SK-N-SH treated with all-trans-retinoic acid at 6 μM for 48 hours (cell line): Measurements from ENCODE around the gene FRMD1.

Experiments used
- ATAC-seq: fragments of 200-7000 bp; cut with Tn5 transposase; 3 replicates; pipeline ENCODE4 v1.9.1; 2020; ENCODE audit warnings: mild to moderate bottlenecking, moderate library complexity
- ARNTL ChIP-seq: fragments of 450-650 bp; formaldehyde crosslinking; IDR thresholded peaks from 2 replicates; pipeline ENCODE4 v1.5.0; 2020; ENCODE audit warnings: low read depth, mild to moderate bottlenecking, moderate library complexity, borderline replicate concordance
- BACH2 ChIP-seq: fragments of 250-450 bp; sonication (Bioruptor Pico); IDR thresholded peaks from 2 replicates; pipeline ENCODE4 v1.9.0; 2021; ENCODE audit warnings: mild to moderate bottlenecking, borderline replicate concordance
- CSDC2 ChIP-seq: fragments of 250-450 bp; sonication (Bioruptor Pico); IDR thresholded peaks from 2 replicates; pipeline ENCODE4 v1.5.0; 2020; ENCODE audit warnings: mild to moderate bottlenecking, moderate library complexity
- ESRRG ChIP-seq: fragments of 250-450 bp; sonication (Bioruptor Pico); IDR thresholded peaks from 2 replicates; pipeline ENCODE4 v1.6.1; 2021; ENCODE audit warnings: mild to moderate bottlenecking
- GLIS3 ChIP-seq: fragments of 250-450 bp; sonication (Bioruptor Pico); IDR thresholded peaks from 2 replicates; pipeline ENCODE4 v1.5.0; 2020; ENCODE audit warnings: mild to moderate bottlenecking, moderate library complexity
- PPARA ChIP-seq: fragments of 250-450 bp; sonication (Bioruptor Pico); IDR thresholded peaks from 2 replicates; pipeline ENCODE4 v1.5.0; 2020; ENCODE audit warnings: mild to moderate bottlenecking, borderline replicate concordance
- RARB ChIP-seq: fragments of 250-450 bp; sonication (Bioruptor Pico); IDR thresholded peaks from 2 replicates; pipeline ENCODE4 v1.8.0; 2021; ENCODE audit warnings: mild to moderate bottlenecking, moderate library complexity
- SNAI2 ChIP-seq: fragments of 250-450 bp; sonication (Bioruptor Pico); IDR thresholded peaks from 2 replicates; pipeline ENCODE4 v1.5.0; 2020; ENCODE audit warnings: mild to moderate bottlenecking, moderate library complexity
- TOX ChIP-seq: fragments of 250-450 bp; sonication (Bioruptor Pico); IDR thresholded peaks from 2 replicates; pipeline ENCODE4 v1.8.0; 2021; ENCODE audit warnings: mild to moderate bottlenecking, moderate library complexity, borderline replicate concordance
- ZC3H10 ChIP-seq: fragments of 250-450 bp; sonication (Bioruptor Pico); IDR thresholded peaks from 2 replicates; pipeline ENCODE4 v1.5.1; 2021; ENCODE audit warnings: mild to moderate bottlenecking, moderate library complexity
- ZFP3 ChIP-seq: fragments of 250-450 bp; sonication (Bioruptor Pico); IDR thresholded peaks from 2 replicates; pipeline ENCODE4 v1.5.0; 2020; ENCODE audit warnings: mild to moderate bottlenecking, moderate library complexity
- ZFP30 ChIP-seq: fragments of 450-650 bp; formaldehyde crosslinking; IDR thresholded peaks from 2 replicates; pipeline ENCODE4 v1.5.0; 2022; ENCODE audit warnings: mild to moderate bottlenecking, moderate library complexity
- ZNF565 ChIP-seq: fragments of 450-650 bp; formaldehyde crosslinking; conservative IDR thresholded peaks from 2 replicates; pipeline ENCODE4 v1.5.0; 2020; ENCODE audit warnings: low read depth, mild to moderate bottlenecking, moderate library complexity
- ZNF70 ChIP-seq: fragments of 450-650 bp; formaldehyde crosslinking; IDR thresholded peaks from 2 replicates; pipeline ENCODE4 v1.5.0; 2020; ENCODE audit warnings: mild to moderate bottlenecking, moderate library complexity
- ZNF8 ChIP-seq: fragments of 450-650 bp; formaldehyde crosslinking; IDR thresholded peaks from 2 replicates; pipeline ENCODE4 v1.5.0; 2020; ENCODE audit warnings: mild to moderate bottlenecking, moderate library complexity
- TF ChIP-seq, protein P1 (sequence below): fragments of 250-450 bp; sonication (Bioruptor Pico); IDR thresholded peaks from 2 replicates; pipeline ENCODE4 v1.8.0; 2021; ENCODE audit warnings: low read depth, mild to moderate bottlenecking, moderate library complexity, borderline replicate concordance
- TF ChIP-seq, protein P2 (sequence below): fragments of 250-450 bp; sonication (Bioruptor Pico); IDR thresholded peaks from 2 replicates; pipeline ENCODE4 v1.8.0; 2020; ENCODE audit warnings: mild to moderate bottlenecking, moderate library complexity, borderline replicate concordance
- TF ChIP-seq, protein P3 (sequence below): fragments of 250-450 bp; sonication (Bioruptor Pico); IDR thresholded peaks from 2 replicates; pipeline ENCODE4 v1.5.1; 2020; ENCODE audit warnings: low read depth, mild to moderate bottlenecking, moderate library complexity
- TF ChIP-seq, protein P4 (sequence below): fragments of 250-450 bp; sonication (Bioruptor Pico); IDR thresholded peaks from 2 replicates; pipeline ENCODE4 v1.5.0; 2020; ENCODE audit warnings: mild to moderate bottlenecking, moderate library complexity
- TF ChIP-seq, protein P5 (sequence below): fragments of 250-450 bp; sonication (Bioruptor Pico); IDR thresholded peaks from 2 replicates; pipeline ENCODE4 v1.5.1; 2021; ENCODE audit warnings: mild to moderate bottlenecking, moderate library complexity

Gene FRMD1

DNA sequence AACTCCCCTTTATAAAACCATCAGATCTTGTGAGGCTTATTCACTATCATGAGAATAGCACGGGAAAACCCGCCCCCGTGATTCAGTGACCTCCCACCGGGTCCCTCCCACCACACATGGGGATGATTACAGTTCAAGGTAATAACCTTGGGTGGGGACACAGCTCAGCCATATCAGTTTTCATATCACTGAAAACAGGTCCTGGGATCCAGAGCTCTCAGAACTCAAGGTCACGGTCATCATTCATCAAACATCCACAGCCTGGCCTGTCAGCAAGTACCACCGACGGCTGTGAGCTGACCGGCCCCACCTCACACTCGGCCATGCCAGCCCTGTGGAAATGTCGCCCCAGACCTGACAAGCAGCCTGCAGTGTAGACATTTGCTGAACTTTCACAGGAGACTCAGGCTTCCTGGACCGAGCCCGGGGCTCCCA is 14.1 kb upstream of the FRMD1 start (continued):
- TF ChIP-seq, protein P1, sequence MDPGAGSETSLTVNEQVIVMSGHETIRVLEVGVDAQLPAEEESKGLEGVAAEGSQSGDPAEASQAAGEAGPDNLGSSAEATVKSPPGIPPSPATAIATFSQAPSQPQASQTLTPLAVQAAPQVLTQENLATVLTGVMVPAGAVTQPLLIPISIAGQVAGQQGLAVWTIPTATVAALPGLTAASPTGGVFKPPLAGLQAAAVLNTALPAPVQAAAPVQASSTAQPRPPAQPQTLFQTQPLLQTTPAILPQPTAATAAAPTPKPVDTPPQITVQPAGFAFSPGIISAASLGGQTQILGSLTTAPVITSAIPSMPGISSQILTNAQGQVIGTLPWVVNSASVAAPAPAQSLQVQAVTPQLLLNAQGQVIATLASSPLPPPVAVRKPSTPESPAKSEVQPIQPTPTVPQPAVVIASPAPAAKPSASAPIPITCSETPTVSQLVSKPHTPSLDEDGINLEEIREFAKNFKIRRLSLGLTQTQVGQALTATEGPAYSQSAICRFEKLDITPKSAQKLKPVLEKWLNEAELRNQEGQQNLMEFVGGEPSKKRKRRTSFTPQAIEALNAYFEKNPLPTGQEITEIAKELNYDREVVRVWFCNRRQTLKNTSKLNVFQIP = no peak
- no peak for TF ChIP-seq RARB (CRISPR knock-in tag)
- no peak for TF ChIP-seq ZNF565 (CRISPR knock-in tag)

DNA sequence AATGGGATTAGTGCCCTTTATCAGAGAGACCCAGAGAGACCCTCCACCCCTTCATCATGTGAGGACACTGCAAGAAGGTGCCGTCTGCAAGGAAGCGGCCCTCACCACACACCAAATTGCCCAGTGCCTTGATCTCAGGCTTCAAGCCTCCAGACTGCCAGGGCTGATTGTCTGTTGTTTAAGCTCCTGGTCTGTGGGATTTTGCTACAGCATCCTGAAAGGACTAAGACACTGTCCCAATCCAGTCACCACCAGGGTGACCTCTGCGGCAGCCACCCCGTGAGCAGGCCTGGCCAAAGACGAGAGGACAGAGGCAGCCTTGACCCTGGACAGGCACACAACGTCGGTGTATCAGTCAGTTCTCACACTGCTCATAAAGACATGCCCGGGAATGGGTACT is 13.5 kb upstream of the FRMD1 start:
- TF ChIP-seq ARNTL (CRISPR knock-in tag) (no peak), ZNF8 (CRISPR knock-in tag) (no peak), SNAI2 (CRISPR knock-in tag) (no peak), BACH2 (CRISPR knock-in tag) (no peak), ZFP30 (CRISPR knock-in tag) (no peak), CSDC2 (CRISPR knock-in tag) (no peak)
- TF ChIP-seq, protein P1 = no peak
- TF ChIP-seq, protein P2, sequence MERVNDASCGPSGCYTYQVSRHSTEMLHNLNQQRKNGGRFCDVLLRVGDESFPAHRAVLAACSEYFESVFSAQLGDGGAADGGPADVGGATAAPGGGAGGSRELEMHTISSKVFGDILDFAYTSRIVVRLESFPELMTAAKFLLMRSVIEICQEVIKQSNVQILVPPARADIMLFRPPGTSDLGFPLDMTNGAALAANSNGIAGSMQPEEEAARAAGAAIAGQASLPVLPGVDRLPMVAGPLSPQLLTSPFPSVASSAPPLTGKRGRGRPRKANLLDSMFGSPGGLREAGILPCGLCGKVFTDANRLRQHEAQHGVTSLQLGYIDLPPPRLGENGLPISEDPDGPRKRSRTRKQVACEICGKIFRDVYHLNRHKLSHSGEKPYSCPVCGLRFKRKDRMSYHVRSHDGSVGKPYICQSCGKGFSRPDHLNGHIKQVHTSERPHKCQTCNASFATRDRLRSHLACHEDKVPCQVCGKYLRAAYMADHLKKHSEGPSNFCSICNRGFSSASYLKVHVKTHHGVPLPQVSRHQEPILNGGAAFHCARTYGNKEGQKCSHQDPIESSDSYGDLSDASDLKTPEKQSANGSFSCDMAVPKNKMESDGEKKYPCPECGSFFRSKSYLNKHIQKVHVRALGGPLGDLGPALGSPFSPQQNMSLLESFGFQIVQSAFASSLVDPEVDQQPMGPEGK (CRISPR knock-in tag) = no peak

DNA sequence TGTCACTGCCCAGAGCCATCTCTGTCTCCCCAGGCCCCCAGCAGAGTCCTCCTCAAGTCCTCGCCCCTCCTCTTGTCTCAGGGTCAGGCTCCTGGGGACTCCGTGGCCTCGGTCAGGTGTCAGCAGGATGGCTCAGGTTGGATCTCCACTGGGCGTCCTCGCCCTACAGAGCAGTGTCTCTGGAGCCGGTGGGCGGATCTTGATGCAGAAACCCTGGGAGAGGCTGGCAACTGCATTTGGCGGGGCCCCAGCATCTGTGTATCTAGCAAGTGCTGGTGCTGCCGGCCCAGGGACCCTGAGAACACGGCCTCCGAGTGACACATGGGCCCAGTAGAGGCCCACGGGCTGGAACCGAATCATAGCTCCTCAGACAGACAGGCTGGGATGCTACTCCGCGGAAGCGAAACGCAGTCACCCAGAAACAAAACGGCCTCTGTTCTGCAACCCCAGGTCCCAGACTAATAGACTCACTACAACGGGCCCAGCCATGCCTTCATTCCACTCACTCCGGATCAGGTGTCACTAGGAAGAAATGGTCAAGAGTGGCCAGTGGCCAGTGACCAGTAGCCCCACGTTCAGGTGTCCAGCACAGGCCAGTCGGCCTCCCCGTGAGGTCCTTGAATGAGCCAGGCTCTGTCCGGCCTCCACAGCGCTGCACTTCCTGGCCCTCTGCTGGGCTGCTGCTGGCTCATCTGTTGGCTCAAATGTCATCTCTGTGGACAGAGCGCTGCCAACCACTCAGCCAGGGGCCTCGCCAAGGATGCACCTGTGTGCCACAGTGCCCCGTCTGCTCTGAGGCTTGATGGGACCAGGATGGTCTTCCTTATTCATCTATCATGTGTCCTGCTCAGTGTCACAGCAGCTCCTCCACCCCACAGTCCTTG is 12.6 kb upstream of the FRMD1 start:
- ATAC-seq = no peak

More for the DNA sequence above, 13.5 kb upstream of the FRMD1 start:
- no peak for ATAC-seq

DNA sequence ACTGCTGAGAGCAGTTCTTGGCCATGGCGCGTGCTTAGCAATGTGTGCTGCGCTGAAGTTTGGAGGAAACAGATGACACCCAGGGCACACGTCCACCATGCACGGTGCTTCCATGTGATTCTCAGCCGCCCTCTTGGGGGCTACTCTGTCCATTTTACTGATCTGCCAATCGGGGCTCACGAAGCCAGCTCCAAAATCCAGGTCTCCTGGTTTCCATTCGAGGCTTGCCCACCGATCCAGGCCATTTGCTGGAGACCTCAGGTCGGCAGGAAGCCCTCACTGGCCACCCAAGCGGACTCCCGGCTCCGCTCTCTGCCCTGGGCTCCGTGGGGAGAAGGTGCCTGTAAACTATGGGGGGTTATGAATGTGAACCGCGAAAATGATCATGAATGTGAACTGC is 11.7 kb upstream of the FRMD1 start:
- no peak for ATAC-seq
- TF ChIP-seq, protein P3, sequence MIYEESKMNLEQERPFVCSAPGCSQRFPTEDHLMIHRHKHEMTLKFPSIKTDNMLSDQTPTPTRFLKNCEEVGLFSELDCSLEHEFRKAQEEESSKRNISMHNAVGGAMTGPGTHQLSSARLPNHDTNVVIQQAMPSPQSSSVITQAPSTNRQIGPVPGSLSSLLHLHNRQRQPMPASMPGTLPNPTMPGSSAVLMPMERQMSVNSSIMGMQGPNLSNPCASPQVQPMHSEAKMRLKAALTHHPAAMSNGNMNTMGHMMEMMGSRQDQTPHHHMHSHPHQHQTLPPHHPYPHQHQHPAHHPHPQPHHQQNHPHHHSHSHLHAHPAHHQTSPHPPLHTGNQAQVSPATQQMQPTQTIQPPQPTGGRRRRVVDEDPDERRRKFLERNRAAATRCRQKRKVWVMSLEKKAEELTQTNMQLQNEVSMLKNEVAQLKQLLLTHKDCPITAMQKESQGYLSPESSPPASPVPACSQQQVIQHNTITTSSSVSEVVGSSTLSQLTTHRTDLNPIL (CRISPR knock-in tag) = no peak
- TF ChIP-seq, protein P2 (CRISPR knock-in tag) = no peak
- TF ChIP-seq TOX (no peak), ZNF565 (CRISPR knock-in tag) (no peak), ZNF70 (CRISPR knock-in tag) (no peak), PPARA (no peak), ZC3H10 (CRISPR knock-in tag) (no peak), ZNF8 (CRISPR knock-in tag) (no peak), ZFP3 (CRISPR knock-in tag) (no peak)
- TF ChIP-seq, protein P4, sequence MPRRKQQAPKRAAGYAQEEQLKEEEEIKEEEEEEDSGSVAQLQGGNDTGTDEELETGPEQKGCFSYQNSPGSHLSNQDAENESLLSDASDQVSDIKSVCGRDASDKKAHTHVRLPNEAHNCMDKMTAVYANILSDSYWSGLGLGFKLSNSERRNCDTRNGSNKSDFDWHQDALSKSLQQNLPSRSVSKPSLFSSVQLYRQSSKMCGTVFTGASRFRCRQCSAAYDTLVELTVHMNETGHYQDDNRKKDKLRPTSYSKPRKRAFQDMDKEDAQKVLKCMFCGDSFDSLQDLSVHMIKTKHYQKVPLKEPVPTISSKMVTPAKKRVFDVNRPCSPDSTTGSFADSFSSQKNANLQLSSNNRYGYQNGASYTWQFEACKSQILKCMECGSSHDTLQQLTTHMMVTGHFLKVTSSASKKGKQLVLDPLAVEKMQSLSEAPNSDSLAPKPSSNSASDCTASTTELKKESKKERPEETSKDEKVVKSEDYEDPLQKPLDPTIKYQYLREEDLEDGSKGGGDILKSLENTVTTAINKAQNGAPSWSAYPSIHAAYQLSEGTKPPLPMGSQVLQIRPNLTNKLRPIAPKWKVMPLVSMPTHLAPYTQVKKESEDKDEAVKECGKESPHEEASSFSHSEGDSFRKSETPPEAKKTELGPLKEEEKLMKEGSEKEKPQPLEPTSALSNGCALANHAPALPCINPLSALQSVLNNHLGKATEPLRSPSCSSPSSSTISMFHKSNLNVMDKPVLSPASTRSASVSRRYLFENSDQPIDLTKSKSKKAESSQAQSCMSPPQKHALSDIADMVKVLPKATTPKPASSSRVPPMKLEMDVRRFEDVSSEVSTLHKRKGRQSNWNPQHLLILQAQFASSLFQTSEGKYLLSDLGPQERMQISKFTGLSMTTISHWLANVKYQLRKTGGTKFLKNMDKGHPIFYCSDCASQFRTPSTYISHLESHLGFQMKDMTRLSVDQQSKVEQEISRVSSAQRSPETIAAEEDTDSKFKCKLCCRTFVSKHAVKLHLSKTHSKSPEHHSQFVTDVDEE (CRISPR knock-in tag) = no peak
- TF ChIP-seq, protein P1 = no peak
- TF ChIP-seq, protein P5, sequence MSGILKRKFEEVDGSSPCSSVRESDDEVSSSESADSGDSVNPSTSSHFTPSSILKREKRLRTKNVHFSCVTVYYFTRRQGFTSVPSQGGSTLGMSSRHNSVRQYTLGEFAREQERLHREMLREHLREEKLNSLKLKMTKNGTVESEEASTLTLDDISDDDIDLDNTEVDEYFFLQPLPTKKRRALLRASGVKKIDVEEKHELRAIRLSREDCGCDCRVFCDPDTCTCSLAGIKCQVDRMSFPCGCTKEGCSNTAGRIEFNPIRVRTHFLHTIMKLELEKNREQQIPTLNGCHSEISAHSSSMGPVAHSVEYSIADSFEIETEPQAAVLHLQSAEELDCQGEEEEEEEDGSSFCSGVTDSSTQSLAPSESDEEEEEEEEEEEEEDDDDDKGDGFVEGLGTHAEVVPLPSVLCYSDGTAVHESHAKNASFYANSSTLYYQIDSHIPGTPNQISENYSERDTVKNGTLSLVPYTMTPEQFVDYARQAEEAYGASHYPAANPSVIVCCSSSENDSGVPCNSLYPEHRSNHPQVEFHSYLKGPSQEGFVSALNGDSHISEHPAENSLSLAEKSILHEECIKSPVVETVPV (CRISPR knock-in tag) = no peak

More for the DNA sequence above, 12.6 kb upstream of the FRMD1 start:
- TF ChIP-seq CSDC2 (CRISPR knock-in tag) (no peak), GLIS3 (CRISPR knock-in tag) (no peak), PPARA (no peak), RARB (CRISPR knock-in tag) (no peak), ARNTL (CRISPR knock-in tag) (no peak), BACH2 (CRISPR knock-in tag) (no peak), ZNF8 (CRISPR knock-in tag) (no peak), ESRRG (CRISPR knock-in tag) (no peak)
- TF ChIP-seq, all 23 proteins: peak for 0
